H1 (cell line): ENCODE results near the gene MTHFD1. TPM values are rescaled to one million over a fixed set of nuclear protein-coding genes. Genes with fewer than 3 reads are reported as not detected.
A peak's percentile ranks its signal among the peaks of the same experiment; 100 is the strongest.

Source experiments
- CTCF ChIA-PET: fragments of 300-600 bp; sonication (Branson Sonifier 250); formaldehyde crosslinking; loops from one replicate; lab custom pipeline; 2021; ENCODE audit not compliant: partially characterized antibody; lab: Charles Lee
- POLR2A ChIA-PET: fragments of 300-600 bp; sonication (Branson Sonifier 250); formaldehyde crosslinking; loops from one replicate; lab custom pipeline; 2021; ENCODE audit warnings: inconsistent platforms; ENCODE audit not compliant: partially characterized antibody; lab: Charles Lee
- DNase-seq, 2 experiments: peaks; one replicate each; pipeline versions ENCODE4 v3.0.0 to v3.0.0-alpha.2; 2010 to 2022; ENCODE audit warnings: low spot score in 2 of 2, low read depth in 1 of 2, mixed read lengths in 1 of 2
- FAIRE-seq: peaks from 2 replicates; lab custom pipeline; 2011; peaks lifted over from hg19 to GRCh38; lab: Jason Lieb, UNC
- H2AFZ ChIP-seq: 2 replicates; pipeline ENCODE4 v1.8.1; 2012; ENCODE audit warnings: low read length, inconsistent platforms
- H2AK5ac ChIP-seq: 2 replicates; pipeline ENCODE4 v1.6.1; 2013; ENCODE audit warnings: low read depth, low read length
- H2BK120ac ChIP-seq: replicated peaks from 2 replicates; pipeline ENCODE3; 2013; ENCODE audit warnings: low read depth, low read length, inconsistent platforms
- H2BK12ac ChIP-seq: 2 replicates; pipeline ENCODE4 v1.6.1; 2013; ENCODE audit warnings: low read depth, low read length
- H2BK15ac ChIP-seq: 2 replicates; pipeline ENCODE4 v1.6.1; 2013; ENCODE audit warnings: low read length
- H2BK20ac ChIP-seq: 2 replicates; pipeline ENCODE4 v1.6.1; 2013; ENCODE audit warnings: low read length
- H2BK5ac ChIP-seq: 2 replicates; pipeline ENCODE4 v1.6.1; 2013; ENCODE audit warnings: low read depth, low read length
- H3K14ac ChIP-seq: 2 replicates; pipeline ENCODE4 v1.6.1; 2013; ENCODE audit warnings: inconsistent platforms; ENCODE audit not compliant: insufficient read length
- H3K18ac ChIP-seq: 2 replicates; pipeline ENCODE4 v1.6.1; 2013; ENCODE audit warnings: low read length; ENCODE audit errors: extremely low read depth
- H3K23ac ChIP-seq: 2 replicates; pipeline ENCODE4 v1.6.1; 2013; ENCODE audit warnings: inconsistent platforms; ENCODE audit not compliant: insufficient read length
- H3K23me2 ChIP-seq: 2 replicates; pipeline ENCODE4 v1.6.1; 2013; ENCODE audit warnings: low read depth, low read length
- H3K27ac ChIP-seq: 2 replicates; pipeline ENCODE4 v1.6.1; 2011; ENCODE audit warnings: low read depth, low read length, inconsistent platforms
- H3K27me3 ChIP-seq, 4 experiments: replicated peaks in 1 of 4; 1 replicate in 1 of 4; 2 replicates in 3 of 4; pipeline versions ENCODE4 v1.6.1 to v1.8.1; 2011 to 2013; ENCODE audit warnings: low read length in 3 of 4, mild to moderate bottlenecking in 3 of 4, inconsistent platforms in 2 of 4, mixed read lengths in 2 of 4, moderate library complexity in 1 of 4; ENCODE audit not compliant: control insufficient read depth in 3 of 4, insufficient read depth in 3 of 4; ENCODE audit errors: extremely low read depth in 1 of 4
- H3K36me3 ChIP-seq, 4 experiments: 2 replicates each; pipeline versions ENCODE4 v1.6.1 to v1.8.1; 2011 to 2013; ENCODE audit warnings: mild to moderate bottlenecking in 4 of 4, low read length in 3 of 4, moderate library complexity in 2 of 4, control low read depth in 1 of 4, inconsistent platforms in 1 of 4; ENCODE audit not compliant: insufficient read depth in 4 of 4, control insufficient read depth in 2 of 4
- H3K4ac ChIP-seq: replicated peaks from 2 replicates; pipeline ENCODE3; 2013; ENCODE audit warnings: low read length, low read depth, mixed read lengths, inconsistent platforms; ENCODE audit not compliant: insufficient read length
- H3K4me1 ChIP-seq, 4 experiments: replicated peaks in 1 of 4; 1 replicate in 1 of 4; 2 replicates in 3 of 4; pipeline versions ENCODE4 v1.6.1 to v1.8.1; 2011 to 2013; ENCODE audit warnings: low read length in 3 of 4, inconsistent platforms in 2 of 4, mixed read lengths in 1 of 4; ENCODE audit not compliant: insufficient read depth in 4 of 4, control insufficient read depth in 3 of 4
- H3K4me2 ChIP-seq, 2 experiments: 2 replicates each; pipeline versions ENCODE4 v1.6.1 to v1.8.1; 2011 to 2013; ENCODE audit warnings: low read depth in 2 of 2, low read length in 2 of 2, control low read depth in 1 of 2, inconsistent platforms in 1 of 2, mild to moderate bottlenecking in 1 of 2; ENCODE audit not compliant: insufficient read depth in 1 of 2
- H3K4me3 ChIP-seq, 4 experiments: fragments of 200-600, 300-600 bp in 1 of 4; sonication (generic), shearing (Covaris generic), sonication (Bioruptor Twin) in 1 of 4; 2 replicates each; pipeline versions ENCODE4 v1.5.1 to v1.8.1; 2011 to 2016; ENCODE audit warnings: low read length in 4 of 4, low read depth in 3 of 4, control low read depth in 2 of 4, inconsistent platforms in 2 of 4, mild to moderate bottlenecking in 2 of 4, mixed read lengths in 1 of 4, moderate library complexity in 1 of 4; ENCODE audit not compliant: insufficient read depth in 2 of 4; ENCODE audit errors: extremely low read depth in 1 of 4
- H3K56ac ChIP-seq: replicated peaks from 2 replicates; pipeline ENCODE3; 2013; ENCODE audit warnings: low read depth, mild to moderate bottlenecking, mixed read lengths, low read length, inconsistent platforms; ENCODE audit not compliant: insufficient read length
- H3K79me1 ChIP-seq: 2 replicates; pipeline ENCODE4 v1.6.1; 2013; ENCODE audit warnings: low read depth, low read length, control low read depth
- H3K79me2 ChIP-seq, 2 experiments: 2 replicates each; pipeline versions ENCODE4 v1.6.1 to v1.8.1; 2012 to 2013; ENCODE audit warnings: low read length in 2 of 2, mild to moderate bottlenecking in 2 of 2, inconsistent platforms in 1 of 2; ENCODE audit not compliant: insufficient read depth in 2 of 2, control insufficient read depth in 1 of 2
- H3K9ac ChIP-seq, 4 experiments: replicated peaks in 1 of 4; 1 replicate in 1 of 4; 2 replicates in 3 of 4; pipeline versions ENCODE4 v1.6.1 to v1.8.1; 2011 to 2013; ENCODE audit warnings: low read depth in 3 of 4, low read length in 3 of 4, control low read depth in 2 of 4, mild to moderate bottlenecking in 2 of 4, moderate library complexity in 2 of 4, inconsistent platforms in 1 of 4; ENCODE audit errors: extremely low read depth in 1 of 4
- H3K9me3 ChIP-seq, 2 experiments: 2 replicates each; pipeline versions ENCODE4 v1.6.1 to v1.8.1; 2012 to 2013; ENCODE audit warnings: mild to moderate bottlenecking in 2 of 2, moderate library complexity in 2 of 2, control low read depth in 1 of 2, inconsistent platforms in 1 of 2, low read depth in 1 of 2, low read length in 1 of 2, mixed read lengths in 1 of 2; ENCODE audit not compliant: insufficient read depth in 2 of 2
- H4K20me1 ChIP-seq, 2 experiments: replicated peaks in 1 of 2; 2 replicates each; pipeline versions ENCODE3 to v1.8.1; 2011 to 2013; ENCODE audit warnings: inconsistent platforms in 2 of 2, low read length in 2 of 2, mild to moderate bottlenecking in 1 of 2; ENCODE audit not compliant: insufficient read depth in 2 of 2, control insufficient read depth in 1 of 2
- H4K5ac ChIP-seq: 2 replicates; pipeline ENCODE4 v1.6.1; 2013; ENCODE audit warnings: low read length, low read depth, mixed read lengths, inconsistent platforms; ENCODE audit not compliant: insufficient read length
- H4K8ac ChIP-seq: 2 replicates; pipeline ENCODE4 v1.8.0; 2013; ENCODE audit warnings: mild to moderate bottlenecking, moderate library complexity, low read length, inconsistent platforms; ENCODE audit not compliant: insufficient read depth; ENCODE audit errors: extremely low read depth
- H4K91ac ChIP-seq: replicated peaks from 2 replicates; pipeline ENCODE3; 2013; ENCODE audit warnings: low read length, mixed read lengths, inconsistent platforms; ENCODE audit not compliant: insufficient read length
- CHD1 ChIP-seq: IDR thresholded peaks from 2 replicates; pipeline ENCODE4 v1.6.1; 2012; ENCODE audit warnings: low read depth, low read length, improper control_type of control experiment
- CHD2 ChIP-seq: IDR thresholded peaks from 2 replicates; pipeline ENCODE4 v1.6.1; 2012; ENCODE audit warnings: low read length, improper control_type of control experiment
- CTBP2 ChIP-seq: IDR thresholded peaks from 2 replicates; pipeline ENCODE4 v1.7.0; 2011; ENCODE audit warnings: borderline replicate concordance, mild to moderate bottlenecking, moderate library complexity, mixed read lengths, low read length; ENCODE audit not compliant: insufficient read depth, insufficient read length
- PHF8 ChIP-seq: fragments of 200-600 bp; sonication (generic); conservative IDR thresholded peaks from 2 replicates; pipeline ENCODE4 v1.7.1; 2012; ENCODE audit warnings: low read depth, mild to moderate bottlenecking, inconsistent platforms, low read length, moderate library complexity
- POLR2A ChIP-seq, 2 experiments: IDR thresholded peaks; 1 replicate in 1 of 2; 2 replicates in 1 of 2; pipeline ENCODE4 v1.6.1; 2011; ENCODE audit warnings: low read depth in 2 of 2, low read length in 2 of 2, mild to moderate bottlenecking in 2 of 2; ENCODE audit errors: control extremely low read depth in 1 of 2
- SP1 ChIP-seq: IDR thresholded peaks from 2 replicates; pipeline ENCODE4 v1.6.1; 2011; ENCODE audit warnings: low read depth, low read length
- WGBS, 2 experiments: shearing (Covaris generic) in 1 of 2; methylation state at CpG; one replicate each; pipeline versions ENCODE4 v1.1.6 to v1.1.7; 2013 to 2015; ENCODE audit warnings: low lambda C conversion rate in 2 of 2, mixed read lengths in 2 of 2, inconsistent platforms in 1 of 2, low coverage in 1 of 2, missing lambda C conversion rate in 1 of 2; ENCODE audit not compliant: insufficient replicate concordance in 2 of 2, insufficient coverage in 1 of 2, insufficient read length in 1 of 2; ENCODE audit errors: extremely low coverage in 1 of 2, missing lambda C conversion rate in 1 of 2; 5-methylcytosine and 5-hydroxymethylcytosine counted together
- polyA plus RNA-seq, 7 experiments: library from polyadenylated mRNA; depleted of rRNA in 3 of 7; stranded (reverse) in 5 of 7; unstranded in 2 of 7; fragments of >200 nt in 5 of 7; fragments of 200-250 nt in 2 of 7; gene quantifications; 1 replicate in 5 of 7; 2 replicates in 1 of 7; 4 replicates in 1 of 7; pipeline versions ENCODE4 v1.2.1 to v1.2.3, GENCODE V29; 2011 to 2013; ENCODE audit warnings: missing spikeins in 2 of 7, mixed read lengths in 2 of 7
- total RNA-seq: library from RNA; stranded (reverse); fragmentation: NEBNext Ultra II Directional; extraction: Animal tissue kit (Norgen Biotek cat#: 25700); gene quantifications from 2 replicates; pipeline ENCODE4 v1.2.1, GENCODE V29; 2021

Gene MTHFD1
- total and polyA plus RNA-seq, 2 of the 8 experiments (the other 6 are each of a cell fraction or from before 2014, with no cell fraction given): 79.7 to 332 TPM

GRCh38 chr14:64506721-64507120 is 118.6 kb downstream of the MTHFD1 start:
- TF ChIP-seq PHF8 (no peak), CHD2 (no peak), CTBP2 (no peak), SP1 (no peak), CHD1 (no peak), POLR2A (IDR thresholded peaks at IDR 0.05; ENCODE audit: control extremely low read depth in 1 of 2, low read depth in 2 of 2, low read length in 2 of 2) (peak in 1 of 2 experiments; percentile 33; a peak in 1 of 3 replicates)
- no peak for DNase-seq
- no peak overlapping the region for H2BK20ac ChIP-seq
- H3K9ac ChIP-seq: no peak overlapping the region
- H3K4ac ChIP-seq: no peak overlapping the region
- H3K36me3 ChIP-seq: no peaks in the 10 kb centered on the region
- WGBS, 2 experiments: 90% methylated on average over 3 of the region's 3 CpGs; no CpG with 5 or more reads in 1 of the 2 experiments
- peaks cover 3 to 6% of the 10 kb centered on the region in 2 experiments for H4K20me1 ChIP-seq
- H3K9me3 ChIP-seq: no peaks in the 10 kb centered on the region
- H3K23me2 ChIP-seq: peaks cover 19% of the 10 kb centered on the region
- H3K27me3 ChIP-seq: no peaks in the 10 kb centered on the region
- H2AFZ ChIP-seq: no peak overlapping the region
- H3K79me1 ChIP-seq: peaks cover 6% of the 10 kb centered on the region
- H3K79me2 ChIP-seq: peaks cover 11 to 75% of the 10 kb centered on the region in 2 experiments; a peak in 3 of 4 replicates
- no peak overlapping the region for H3K18ac ChIP-seq
- no peak overlapping the region for H2BK12ac ChIP-seq
- no peak overlapping the region for H3K23ac ChIP-seq
- no peak overlapping the region for H4K8ac ChIP-seq
- no peak overlapping the region for H2BK5ac ChIP-seq
- H3K27ac ChIP-seq: no peak overlapping the region
- H4K91ac ChIP-seq: no peak overlapping the region
- H2BK15ac ChIP-seq: no peak overlapping the region
- no peak for FAIRE-seq
- ChIA-PET CTCF (interaction anchor here (0.6 kb wide), 1 partner anchor 512 kb away, joined by 3 read pairs; no protein-coding TSS in a partner anchor), POLR2A (interaction anchor here (0.8 to 4.4 kb wide), 2 partner anchors 16 to 42 kb away, joined by 3 to 52 read pairs; partner anchors contain the start of gene AKAP5)
- peaks cover 2 to 14% (median 12%) of the 10 kb centered on the region in 4 experiments; a peak in 5 of 7 replicates for H3K4me1 ChIP-seq
- peak overlapping the region; percentile 12 to 16; a peak in 1 of 4 replicates for H3K4me2 ChIP-seq
- no peak overlapping the region for H3K56ac ChIP-seq
- no peak overlapping the region for H3K14ac ChIP-seq
- no peak overlapping the region for H2AK5ac ChIP-seq
- H4K5ac ChIP-seq: no peak overlapping the region
- H2BK120ac ChIP-seq: no peak overlapping the region
- peak overlapping the region in 1 of 4 experiments; percentile 7; a peak in 2 of 8 replicates for H3K4me3 ChIP-seq
